Measurements from ENCODE around the gene CDK17.
"Not testable (repeated sequence)": the region's sequence is repeated elsewhere in the genome, so short reads cannot be mapped to it uniquely, and the experiment has no call there.

The CDK17 gene

GRCh38 chr12:96344124-96344695 is 56.0 kb downstream of the CDK17 start:
- ATAC-seq = no peak
- TF ChIP-seq TCF4 (CRISPR knock-in tag; IDR thresholded peaks at IDR 0.05; ENCODE audit: borderline replicate concordance) (no peak), ZC3H10 (CRISPR knock-in tag; IDR thresholded peaks at IDR 0.05) (no peak), ZNF565 (CRISPR knock-in tag; conservative IDR thresholded peaks at IDR 0.05; ENCODE audit: low read depth) (no peak), CSRNP3 (CRISPR knock-in tag; IDR thresholded peaks at IDR 0.05) (no peak), ZNF70 (CRISPR knock-in tag; IDR thresholded peaks at IDR 0.05) (no peak), POU6F1 (CRISPR knock-in tag; IDR thresholded peaks at IDR 0.05; ENCODE audit: borderline replicate concordance, low read depth) (no peak), ZFP30 (CRISPR knock-in tag; IDR thresholded peaks at IDR 0.05) (no peak), ZNF8 (CRISPR knock-in tag; IDR thresholded peaks at IDR 0.05) (no peak), CREB5 (CRISPR knock-in tag; IDR thresholded peaks at IDR 0.05; ENCODE audit: low read depth) (no peak), OSR1 (CRISPR knock-in tag; IDR thresholded peaks at IDR 0.05) (no peak), TOX (CRISPR knock-in tag; IDR thresholded peaks at IDR 0.05; ENCODE audit: borderline replicate concordance) (no peak), GLIS3 (CRISPR knock-in tag; IDR thresholded peaks at IDR 0.05) (no peak), ESRRG (CRISPR knock-in tag; IDR thresholded peaks at IDR 0.05) (no peak), RARB (CRISPR knock-in tag; IDR thresholded peaks at IDR 0.05) (no peak), ZFP3 (CRISPR knock-in tag; IDR thresholded peaks at IDR 0.05) (no peak)

GRCh38 chr12:96343347-96343954 is 56.8 kb downstream of the CDK17 start:
- ATAC-seq = no peak
- TF ChIP-seq TOX (CRISPR knock-in tag; IDR thresholded peaks at IDR 0.05; ENCODE audit: borderline replicate concordance) (no peak), ZNF70 (CRISPR knock-in tag; IDR thresholded peaks at IDR 0.05) (no peak), CSRNP3 (CRISPR knock-in tag; IDR thresholded peaks at IDR 0.05) (no peak), CSDC2 (CRISPR knock-in tag; IDR thresholded peaks at IDR 0.05) (no peak), ISL1 (CRISPR knock-in tag; IDR thresholded peaks at IDR 0.05) (no peak), ZFP30 (CRISPR knock-in tag; IDR thresholded peaks at IDR 0.05) (no peak), CREB5 (CRISPR knock-in tag; IDR thresholded peaks at IDR 0.05; ENCODE audit: low read depth) (no peak), ZNF8 (CRISPR knock-in tag; IDR thresholded peaks at IDR 0.05) (no peak), BACH2 (CRISPR knock-in tag; IDR thresholded peaks at IDR 0.05; ENCODE audit: borderline replicate concordance) (no peak), ZNF565 (CRISPR knock-in tag; conservative IDR thresholded peaks at IDR 0.05; ENCODE audit: low read depth) (no peak), PATZ1 (CRISPR knock-in tag; IDR thresholded peaks at IDR 0.05; ENCODE audit: borderline replicate concordance) (no peak), ZC3H10 (CRISPR knock-in tag; IDR thresholded peaks at IDR 0.05) (no peak), TSHZ2 (CRISPR knock-in tag; IDR thresholded peaks at IDR 0.05) (no peak), ESRRG (CRISPR knock-in tag; IDR thresholded peaks at IDR 0.05) (no peak), ARNTL (CRISPR knock-in tag; IDR thresholded peaks at IDR 0.05; ENCODE audit: borderline replicate concordance, low read depth) (no peak), OSR1 (CRISPR knock-in tag; IDR thresholded peaks at IDR 0.05) (no peak), ZFP3 (CRISPR knock-in tag; IDR thresholded peaks at IDR 0.05) (no peak), PPARA (CRISPR knock-in tag; IDR thresholded peaks at IDR 0.05; ENCODE audit: borderline replicate concordance) (no peak), RARB (CRISPR knock-in tag; IDR thresholded peaks at IDR 0.05) (no peak)

GRCh38 chr12:96339666-96340065 is 60.6 kb downstream of the CDK17 start:
- not testable (repeated sequence) for ATAC-seq
